GM21423 (cell line): Measurements from ENCODE around the gene IL16.
"Not testable (repeated sequence)": the region's sequence is repeated elsewhere in the genome, so short reads cannot be mapped to it uniquely, and the experiment has no call there.

Source experiments
- ATAC-seq: cut with Tn5 transposase; IDR thresholded peaks from one replicate; pipeline ENCODE4 v1.9.1; 2021; ENCODE audit warnings: mild to moderate bottlenecking, moderate library complexity; ENCODE audit not compliant: unreplicated experiment

The IL16 gene

GRCh38 chr15:81309647-81310450 is 113.2 kb downstream of the IL16 start:
- no peak for ATAC-seq

GRCh38 chr15:81310480-81310879 is 113.8 kb downstream of the IL16 start:
- ATAC-seq: no peak

- peak; percentile 63 for ATAC-seq
Observed at GRCh38 chr15:81311752-81312464, 115.2 kb downstream of the IL16 start.

GRCh38 chr15:81312790-81313543 is 116.3 kb downstream of the IL16 start:
- no peak for ATAC-seq

- ATAC-seq: no peak
Observed at GRCh38 chr15:81313686-81314085, 117.0 kb downstream of the IL16 start.

GRCh38 chr15:81314378-81314777 is 117.7 kb downstream of the IL16 start:
- no peak for ATAC-seq

- no peak for ATAC-seq
Observed at GRCh38 chr15:81315452-81316175, 118.9 kb downstream of the IL16 start.

GRCh38 chr15:81316267-81316666 is 119.6 kb downstream of the IL16 start:
- ATAC-seq: no peak

- ATAC-seq: no peak
Observed at GRCh38 chr15:81317642-81318017, 121.0 kb downstream of the IL16 start.

- ATAC-seq: no peak
Observed at GRCh38 chr15:81321667-81322066, 125.0 kb downstream of the IL16 start.

- ATAC-seq: no peak
Observed at GRCh38 chr15:81322676-81323253, 126.1 kb downstream of the IL16 start.

GRCh38 chr15:81323559-81323943 is 126.9 kb downstream of the IL16 start:
- no peak for ATAC-seq

GRCh38 chr15:81323944-81324881 is 127.5 kb downstream of the IL16 start, which contains the start of gene STARD5:
Gene STARD5 (minus strand): TSS chr15:81324141. CDS start chr15:81324099, 42 bp downstream.
- ATAC-seq: peak; percentile 100

GRCh38 chr15:81326466-81327212 is 130.0 kb downstream of the IL16 start:
- ATAC-seq: no peak

- ATAC-seq: no peak
Observed at GRCh38 chr15:81327516-81327915, 130.8 kb downstream of the IL16 start.

GRCh38 chr15:81329446-81329845 is 132.8 kb downstream of the IL16 start:
- ATAC-seq: no peak

GRCh38 chr15:81330366-81331090 is 133.8 kb downstream of the IL16 start:
- ATAC-seq: no peak

GRCh38 chr15:81331141-81331540 is 134.5 kb downstream of the IL16 start:
- ATAC-seq: not testable (repeated sequence)
